ENCODE results near the gene EXOC4.
A peak's percentile ranks its signal among the peaks of the same experiment; 100 is the strongest.

The EXOC4 gene

GRCh38 chr7:133301444-133301843 is 48.6 kb downstream of the EXOC4 start:
- Histone ChIP-seq H3K36me3 (ENCODE audit: control insufficient read depth in 2 of 2, insufficient read depth in 1 of 2, low read length in 2 of 2) (peaks cover 0 to 8% of the 10 kb centered on the region in 2 experiments; a peak in 1 of 3 replicates), H3K9me3 (ENCODE audit: control insufficient read depth, insufficient read depth, low read depth, low read length) (no peaks in the 10 kb centered on the region), H3K4me1 (ENCODE audit: control insufficient read depth, insufficient read depth, low read length) (peaks cover 17% of the 10 kb centered on the region), H3K4me3 (ENCODE audit: low read depth, low read length) (no peak overlapping the region), H3K27ac (ENCODE audit: extremely low read depth, low read depth, low read length) (no peak overlapping the region)
- ChIA-PET CTCF (interaction anchor here (0.6 kb wide), 1 partner anchor 9 kb away, joined by 3 read pairs; no protein-coding TSS in a partner anchor), POLR2A (no interaction called here)
- TF ChIP-seq ZNF341 (tag by site-specific recombination; IDR thresholded peaks at IDR 0.05; ENCODE audit: low read depth) (no peak), YY1 (tag by site-specific recombination; IDR thresholded peaks at IDR 0.05) (no peak), PRDM6 (tag by site-specific recombination; IDR thresholded peaks at IDR 0.05) (peak; percentile 75), AEBP2 (tag by site-specific recombination; IDR thresholded peaks at IDR 0.05; ENCODE audit: borderline replicate concordance) (no peak), ZNF354C (tag by site-specific recombination; IDR thresholded peaks at IDR 0.05; ENCODE audit: borderline replicate concordance, low read depth) (no peak), ZXDB (tag by site-specific recombination; IDR thresholded peaks at IDR 0.05) (peak; percentile 51), OVOL3 (tag by site-specific recombination; IDR thresholded peaks at IDR 0.05) (no peak), ZNF280D (tag by site-specific recombination; IDR thresholded peaks at IDR 0.05) (no peak), ZNF112 (tag by site-specific recombination; IDR thresholded peaks at IDR 0.05) (no peak), FEZF1 (tag by site-specific recombination; IDR thresholded peaks at IDR 0.05) (peak; percentile 53; the same call in 1 of the 2 replicates), ZNF148 (tag by site-specific recombination; IDR thresholded peaks at IDR 0.05; ENCODE audit: borderline replicate concordance) (no peak), BCL6B (tag by site-specific recombination; IDR thresholded peaks at IDR 0.05) (0 out of 2 replicates have a peak, but pooled peaks have one; percentile 31), ZNF175 (tag by site-specific recombination; IDR thresholded peaks at IDR 0.05) (no peak)

GRCh38 chr7:133303372-133303771 is 50.5 kb downstream of the EXOC4 start:
- H3K9me3 ChIP-seq (ENCODE audit: control insufficient read depth, insufficient read depth, low read depth, low read length) = no peaks in the 10 kb centered on the region
- peaks cover 0 to 27% of the 10 kb centered on the region in 2 experiments; a peak in 1 of 3 replicates for H3K36me3 ChIP-seq (ENCODE audit: control insufficient read depth in 2 of 2, insufficient read depth in 1 of 2, low read length in 2 of 2)
- POLR2A ChIA-PET = no interaction called here
- no peak overlapping the region for H3K27ac ChIP-seq (ENCODE audit: extremely low read depth, low read depth, low read length)
- H3K4me1 ChIP-seq (ENCODE audit: control insufficient read depth, insufficient read depth, low read length) = peaks cover 11% of the 10 kb centered on the region
- CTCF ChIA-PET = interaction anchor here (1.1 kb wide), 1 partner anchor 11 kb away, joined by 4 read pairs; no protein-coding TSS in a partner anchor
- H3K4me3 ChIP-seq (ENCODE audit: low read depth, low read length) = no peak overlapping the region
- no peak for TF ChIP-seq PBX3 (CRISPR knock-in tag; IDR thresholded peaks at IDR 0.05)
- TF ChIP-seq ZBTB20 (tag by site-specific recombination; IDR thresholded peaks at IDR 0.05) = no peak
- no peak for TF ChIP-seq SP3 (tag by site-specific recombination; IDR thresholded peaks at IDR 0.05)
- no peak for TF ChIP-seq ZNF18 (tag by site-specific recombination; IDR thresholded peaks at IDR 0.05)
- no peak for TF ChIP-seq ZBTB17 (tag by site-specific recombination; IDR thresholded peaks at IDR 0.05)
- no peak for TF ChIP-seq BCL11B (tag by site-specific recombination; IDR thresholded peaks at IDR 0.05; ENCODE audit: low read depth)
- TF ChIP-seq ZNF223 (tag by site-specific recombination; IDR thresholded peaks at IDR 0.05) = no peak
- TF ChIP-seq ZNF558 (tag by site-specific recombination; IDR thresholded peaks at IDR 0.05) = no peak
- no peak for TF ChIP-seq ZNF776 (tag by site-specific recombination; IDR thresholded peaks at IDR 0.05; ENCODE audit: borderline replicate concordance)
- no peak for TF ChIP-seq ZNF10 (tag by site-specific recombination; IDR thresholded peaks at IDR 0.05)
